Activated B cell treated with CpG ODN at 0.5 μM for 24 hours (primary cell): ENCODE data around the gene TGIF1. TPM values are rescaled to one million over a fixed set of nuclear protein-coding genes. Genes with fewer than 3 reads are reported as not detected.

ENCODE experiments used
- ATAC-seq: fragments of 200-7000 bp; cut with Tn5 transposase; one replicate; pipeline ENCODE4 v1.10.0; 2021; ENCODE audit warnings: low read depth, mild to moderate bottlenecking, moderate library complexity
- CTCF ChIA-PET: fragments of 350-600 bp; sonication (Branson Sonifier 250); formaldehyde crosslinking; loops from one replicate; lab custom pipeline; 2021; ENCODE audit warnings: antibody characterized with exemption; lab: Charles Lee
- POLR2A ChIA-PET: fragments of 350-600 bp; sonication (Branson Sonifier 250); formaldehyde crosslinking; loops from one replicate; lab custom pipeline; 2021; ENCODE audit warnings: antibody characterized with exemption; lab: Charles Lee
- DNase-seq: peaks from one replicate; pipeline ENCODE4 v3.0.0; 2022
- H3K27ac Mint-ChIP-seq: one replicate; pipeline ENCODE4 v1.8.0; 2020; ENCODE audit warnings: mixed read lengths
- H3K27me3 Mint-ChIP-seq: one replicate; pipeline ENCODE4 v1.8.0; 2021; ENCODE audit warnings: mixed read lengths
- H3K36me3 Mint-ChIP-seq: one replicate; pipeline ENCODE4 v1.8.0; 2021; ENCODE audit warnings: low read depth, mixed read lengths
- H3K4me1 Mint-ChIP-seq: one replicate; pipeline ENCODE4 v1.8.0; 2021; ENCODE audit warnings: mixed read lengths
- H3K4me3 Mint-ChIP-seq: one replicate; pipeline ENCODE4 v1.8.0; 2020; ENCODE audit warnings: mild to moderate bottlenecking, mixed read lengths
- H3K9me3 Mint-ChIP-seq: one replicate; pipeline ENCODE4 v1.8.0; 2020; ENCODE audit warnings: mixed read lengths
- CTCF ChIP-seq: fragments of 200-600 bp; IDR thresholded peaks from one replicate; pipeline ENCODE4 v1.8.0; 2022; ENCODE audit warnings: antibody characterized with exemption, mild to moderate bottlenecking
- intact Hi-C: fragments of 100-400 bp; cut with micrococcal nuclease; formaldehyde crosslinking; loops from one replicate; pipeline ENCODE4 v1.15.1; 2024
- total RNA-seq: library from RNA; stranded (reverse); gene quantifications from 2 replicates; pipeline ENCODE4 v1.2.3, GENCODE V29; 2022

Gene TGIF1
- total RNA-seq, 1 donor from 2014 or later: 76.3 TPM

- ATAC-seq (no peak), DNase-seq (no peak)
- Mint-ChIP-seq H3K36me3 (no peaks in the 10 kb centered on the region), H3K4me1 (peaks cover 4% of the 10 kb centered on the region), H3K9me3 (no peaks in the 10 kb centered on the region), H3K27me3 (no peaks in the 10 kb centered on the region), H3K27ac (no peak overlapping the region), H3K4me3 (no peak overlapping the region)
- POLR2A ChIA-PET: interaction anchor here (0.5 to 0.8 kb wide), 2 partner anchors 27 to 40 kb away, joined by 3 to 6 read pairs; no protein-coding TSS in a partner anchor
- no peak for TF ChIP-seq CTCF
- intact Hi-C loops: loop anchor here (2.0 kb wide), 1 partner anchor 18 kb away; no protein-coding TSS in a partner anchor
- CTCF ChIA-PET: no interaction called here
Measured at GRCh38 chr18:3420919-3421279, 29.1 kb upstream of the TGIF1 start.

GRCh38 chr18:3422905-3423304 lies 27.1 kb upstream of the TGIF1 start:
- no peak for TF ChIP-seq CTCF
- H3K36me3 Mint-ChIP-seq: no peaks in the 10 kb centered on the region
- intact Hi-C loops: no loop called here
- no peak overlapping the region for H3K4me3 Mint-ChIP-seq
- CTCF ChIA-PET: no interaction called here
- DNase-seq: no peak
- H3K9me3 Mint-ChIP-seq: no peaks in the 10 kb centered on the region
- H3K27ac Mint-ChIP-seq: no peak overlapping the region
- no peaks in the 10 kb centered on the region for H3K27me3 Mint-ChIP-seq
- ATAC-seq: no peak
- peaks cover 4% of the 10 kb centered on the region for H3K4me1 Mint-ChIP-seq
- POLR2A ChIA-PET: no interaction called here

GRCh38 chr18:3424280-3424890 lies 25.6 kb upstream of the TGIF1 start:
- ChIA-PET CTCF (interaction anchor here (1.1 to 1.2 kb wide), 2 partner anchors 12 to 30 kb away, joined by 3 read pairs; no protein-coding TSS in a partner anchor), POLR2A (interaction anchor here (0.7 to 1.3 kb wide), 3 partner anchors 19 to 24 kb away, joined by 3 to 5 read pairs (median 4); no protein-coding TSS in a partner anchor)
- TF ChIP-seq CTCF: no peak
- H3K27me3 Mint-ChIP-seq: no peaks in the 10 kb centered on the region
- no peak overlapping the region for H3K4me3 Mint-ChIP-seq
- intact Hi-C loops: no loop called here
- ATAC-seq (no peak), DNase-seq (no peak)
- H3K9me3 Mint-ChIP-seq: no peaks in the 10 kb centered on the region
- H3K27ac Mint-ChIP-seq: no peak overlapping the region
- no peaks in the 10 kb centered on the region for H3K36me3 Mint-ChIP-seq
- H3K4me1 Mint-ChIP-seq: peaks cover 4% of the 10 kb centered on the region

GRCh38 chr18:3425030-3425429 lies 24.9 kb upstream of the TGIF1 start:
- no peak overlapping the region for H3K27ac Mint-ChIP-seq
- no peak for DNase-seq
- intact Hi-C loops: no loop called here
- POLR2A ChIA-PET: interaction anchor here (1.3 kb wide), 1 partner anchor 23 kb away, joined by 4 read pairs; no protein-coding TSS in a partner anchor
- no peak for TF ChIP-seq CTCF
- no peaks in the 10 kb centered on the region for H3K27me3 Mint-ChIP-seq
- H3K9me3 Mint-ChIP-seq: no peaks in the 10 kb centered on the region
- no peak for ATAC-seq
- peaks cover 4% of the 10 kb centered on the region for H3K4me1 Mint-ChIP-seq
- CTCF ChIA-PET: no interaction called here
- no peaks in the 10 kb centered on the region for H3K36me3 Mint-ChIP-seq
- no peak overlapping the region for H3K4me3 Mint-ChIP-seq

- intact Hi-C loops: no loop called here
- Mint-ChIP-seq H3K9me3 (no peaks in the 10 kb centered on the region), H3K36me3 (no peaks in the 10 kb centered on the region), H3K4me1 (peaks cover 4% of the 10 kb centered on the region), H3K27me3 (no peaks in the 10 kb centered on the region), H3K4me3 (no peak overlapping the region), H3K27ac (no peak overlapping the region)
- TF ChIP-seq CTCF: no peak
- DNase-seq (no peak), ATAC-seq (no peak)
- ChIA-PET POLR2A (no interaction called here), CTCF (no interaction called here)
Measured at GRCh38 chr18:3425446-3425845, 24.5 kb upstream of the TGIF1 start.
